H9 (cell line): Measurements from ENCODE around the gene KLRC2. TPM values are rescaled to one million over a fixed set of nuclear protein-coding genes. Genes with fewer than 3 reads are reported as not detected.
"Not testable (repeated sequence)": the region's sequence is repeated elsewhere in the genome, so short reads cannot be mapped to it uniquely, and the experiment has no call there.

Source experiments
- DNase-seq: peaks from one replicate; pipeline ENCODE4 v3.0.0-alpha.2; 2017
- H2AFZ ChIP-seq: one replicate; pipeline ENCODE4 v1.6.1; 2013; ENCODE audit warnings: mild to moderate bottlenecking, low read length, control low read depth, moderate library complexity
- H2AK5ac ChIP-seq: 2 replicates; pipeline ENCODE4 v1.6.1; 2013; ENCODE audit warnings: low read length, control low read depth, mixed read lengths; ENCODE audit not compliant: insufficient read length
- H2BK120ac ChIP-seq: one replicate; pipeline ENCODE4 v1.6.1; 2013; ENCODE audit warnings: low read depth, mild to moderate bottlenecking, low read length, control low read depth, inconsistent platforms; ENCODE audit not compliant: poor library complexity, severe bottlenecking
- H2BK12ac ChIP-seq: 2 replicates; pipeline ENCODE4 v1.6.1; 2013; ENCODE audit warnings: low read length, control low read depth, mixed read lengths, low read depth; ENCODE audit not compliant: insufficient read length
- H2BK15ac ChIP-seq: 2 replicates; pipeline ENCODE4 v1.6.1; 2013; ENCODE audit warnings: low read depth, low read length, control low read depth
- H2BK20ac ChIP-seq: one replicate; pipeline ENCODE4 v1.6.1; 2013; ENCODE audit warnings: low read depth, mild to moderate bottlenecking, low read length, control low read depth, inconsistent platforms; ENCODE audit not compliant: poor library complexity, severe bottlenecking
- H2BK5ac ChIP-seq: 2 replicates; pipeline ENCODE4 v1.6.1; 2013; ENCODE audit warnings: low read length, control low read depth, mixed read lengths; ENCODE audit not compliant: insufficient read length
- H3K14ac ChIP-seq: 2 replicates; pipeline ENCODE4 v1.6.1; 2013; ENCODE audit warnings: low read length, control low read depth; ENCODE audit not compliant: insufficient read depth
- H3K18ac ChIP-seq: 2 replicates; pipeline ENCODE4 v1.6.1; 2013; ENCODE audit warnings: low read depth, mild to moderate bottlenecking, mixed read lengths, low read length, control low read depth; ENCODE audit not compliant: insufficient read length
- H3K23ac ChIP-seq: 2 replicates; pipeline ENCODE4 v1.6.1; 2013; ENCODE audit warnings: low read length, control low read depth, mixed read lengths, low read depth; ENCODE audit not compliant: insufficient read length
- H3K23me2 ChIP-seq: 2 replicates; pipeline ENCODE4 v1.6.1; 2013; ENCODE audit warnings: low read depth, mild to moderate bottlenecking, mixed read lengths, low read length, control low read depth; ENCODE audit not compliant: insufficient read length, poor library complexity, severe bottlenecking
- H3K27ac ChIP-seq: 2 replicates; pipeline ENCODE4 v1.5.1; 2013; ENCODE audit warnings: low read length, control low read depth, mixed read lengths, low read depth; ENCODE audit not compliant: insufficient read length
- H3K27me3 ChIP-seq: 2 replicates; pipeline ENCODE4 v1.6.1; 2013; ENCODE audit warnings: low read length, control low read depth, inconsistent platforms; ENCODE audit not compliant: insufficient read depth
- H3K4ac ChIP-seq: 2 replicates; pipeline ENCODE4 v1.6.1; 2013; ENCODE audit warnings: low read depth, mild to moderate bottlenecking, control low read depth, inconsistent platforms, low read length, moderate library complexity
- H3K4me1 ChIP-seq: 2 replicates; pipeline ENCODE4 v1.6.1; 2013; ENCODE audit warnings: low read length, control low read depth, inconsistent platforms; ENCODE audit not compliant: insufficient read depth
- H3K4me2 ChIP-seq: 2 replicates; pipeline ENCODE4 v1.6.1; 2013; ENCODE audit warnings: low read length, control low read depth, mixed read lengths; ENCODE audit not compliant: insufficient read length, insufficient read depth
- H3K56ac ChIP-seq: 2 replicates; pipeline ENCODE4 v1.6.1; 2013; ENCODE audit warnings: low read depth, mild to moderate bottlenecking, mixed read lengths, low read length, control low read depth; ENCODE audit not compliant: insufficient read length
- H3K79me1 ChIP-seq: 2 replicates; pipeline ENCODE4 v1.6.1; 2013; ENCODE audit warnings: low read depth, mild to moderate bottlenecking, moderate library complexity, low read length, control low read depth, inconsistent platforms; ENCODE audit not compliant: insufficient read depth, poor library complexity, severe bottlenecking
- H3K79me2 ChIP-seq: 2 replicates; pipeline ENCODE4 v1.6.1; 2013; ENCODE audit warnings: low read length, control low read depth, inconsistent platforms; ENCODE audit not compliant: insufficient read depth
- H3K9ac ChIP-seq: 2 replicates; pipeline ENCODE4 v1.6.1; 2013; ENCODE audit warnings: low read length, control low read depth, mixed read lengths; ENCODE audit not compliant: insufficient read length; ENCODE audit errors: extremely low read depth
- H3K9me3 ChIP-seq: one replicate; pipeline ENCODE4 v1.6.1; 2013; ENCODE audit warnings: low read depth, low read length, inconsistent platforms; ENCODE audit not compliant: control insufficient read depth
- H3T11ph ChIP-seq: one replicate; pipeline ENCODE4 v1.6.1; 2013; ENCODE audit warnings: mild to moderate bottlenecking, low read length, control low read depth, inconsistent platforms
- H4K20me1 ChIP-seq: one replicate; pipeline ENCODE4 v1.6.1; 2013; ENCODE audit not compliant: control insufficient read depth, insufficient read length, insufficient read depth
- H4K5ac ChIP-seq: 2 replicates; pipeline ENCODE4 v1.6.1; 2013; ENCODE audit warnings: low read depth, mild to moderate bottlenecking, mixed read lengths, low read length, control low read depth; ENCODE audit not compliant: insufficient read length
- H4K8ac ChIP-seq: replicated peaks from 2 replicates; pipeline ENCODE4 v1.6.1; 2013; ENCODE audit warnings: low read length, control low read depth, mixed read lengths, low read depth; ENCODE audit not compliant: insufficient read length
- H4K91ac ChIP-seq: 2 replicates; pipeline ENCODE4 v1.6.1; 2013; ENCODE audit warnings: low read depth, mild to moderate bottlenecking, moderate library complexity, mixed read lengths, low read length, control low read depth; ENCODE audit not compliant: insufficient read length
- H3K27ac Mint-ChIP-seq, 3 experiments: 2 replicates in 2 of 3; 3 replicates in 1 of 3; pipeline ENCODE4 v1.8.0; 2020 to 2021; ENCODE audit warnings: mixed read lengths in 3 of 3, mild to moderate bottlenecking in 1 of 3, moderate library complexity in 1 of 3
- H3K27me3 Mint-ChIP-seq: 2 replicates; pipeline ENCODE4 v1.8.0; 2021; ENCODE audit warnings: low read depth, mild to moderate bottlenecking, moderate library complexity, mixed read lengths
- H3K36me3 Mint-ChIP-seq, 3 experiments: 2 replicates in 2 of 3; 3 replicates in 1 of 3; pipeline ENCODE4 v1.8.0; 2020 to 2021; ENCODE audit warnings: low read depth in 3 of 3, mixed read lengths in 3 of 3; ENCODE audit not compliant: insufficient read depth in 1 of 3
- H3K4me1 Mint-ChIP-seq, 2 experiments: 2 replicates each; pipeline ENCODE4 v1.8.0; 2020; ENCODE audit warnings: mixed read lengths in 2 of 2
- H3K4me3 Mint-ChIP-seq, 2 experiments: 2 replicates in 1 of 2; 3 replicates in 1 of 2; pipeline ENCODE4 v1.8.0; 2020 to 2021; ENCODE audit warnings: mild to moderate bottlenecking in 2 of 2, mixed read lengths in 2 of 2, moderate library complexity in 1 of 2
- H3K9me3 Mint-ChIP-seq, 2 experiments: 2 replicates in 1 of 2; 3 replicates in 1 of 2; pipeline ENCODE4 v1.8.0; 2020; ENCODE audit warnings: mild to moderate bottlenecking in 2 of 2, mixed read lengths in 2 of 2, moderate library complexity in 1 of 2
- WGBS: extraction: QIAGEN DNeasy Blood & Tissue Kit; methylation state at CpG from one replicate; pipeline ENCODE4 v1.1.7; 2013; ENCODE audit warnings: missing lambda C conversion rate, low lambda C conversion rate, mixed read lengths; ENCODE audit not compliant: insufficient read length; ENCODE audit errors: extremely low coverage; 5-methylcytosine and 5-hydroxymethylcytosine counted together
- total RNA-seq: library from RNA; stranded (reverse); gene quantifications from 2 replicates; pipeline ENCODE4 v1.2.1, GENCODE V29; 2021

The KLRC2 gene
- total RNA-seq, 1 experiment from 2014 or later: not detected

- H2BK15ac ChIP-seq, H3K9me3 Mint-ChIP-seq, H3K27ac ChIP-seq: not testable (repeated sequence)
Measured at GRCh38 chr12:10425938-10426337, 9.9 kb downstream of the KLRC2 start.

GRCh38 chr12:10424260-10424899, 11.4 kb downstream of the KLRC2 start:
- H2BK120ac ChIP-seq, H3K4me1 ChIP-seq, H3K23me2 ChIP-seq, H3K9me3 Mint-ChIP-seq, H3K56ac ChIP-seq, H3K4me2 ChIP-seq, H4K8ac ChIP-seq, H3K4ac ChIP-seq, H2AFZ ChIP-seq, H2BK5ac ChIP-seq, DNase-seq, H3K4me3 Mint-ChIP-seq, H4K20me1 ChIP-seq, H3K9me3 ChIP-seq, H2AK5ac ChIP-seq, H3K36me3 Mint-ChIP-seq, H2BK12ac ChIP-seq, H3K79me1 ChIP-seq, H2BK20ac ChIP-seq, H2BK15ac ChIP-seq, H4K91ac ChIP-seq, H3K4me1 Mint-ChIP-seq, H3K14ac ChIP-seq, H3K18ac ChIP-seq, H3T11ph ChIP-seq, H3K23ac ChIP-seq, H4K5ac ChIP-seq, H3K9ac ChIP-seq, H3K27me3 Mint-ChIP-seq, H3K27ac Mint-ChIP-seq, H3K27ac ChIP-seq, H3K27me3 ChIP-seq, H3K79me2 ChIP-seq: not testable (repeated sequence)
- WGBS: no CpG with 5 or more reads among the region's 1 CpG

More at GRCh38 chr12:10425938-10426337, 9.9 kb downstream of the KLRC2 start:
- H4K5ac ChIP-seq, H3K4me2 ChIP-seq, H3K27me3 Mint-ChIP-seq, H4K91ac ChIP-seq, H4K8ac ChIP-seq, H3K9ac ChIP-seq, H3K23me2 ChIP-seq, H3K79me1 ChIP-seq, H3K4me1 ChIP-seq, H2BK120ac ChIP-seq, H3K56ac ChIP-seq, H3K79me2 ChIP-seq, H3K27ac Mint-ChIP-seq, H3K9me3 ChIP-seq, H3K23ac ChIP-seq, H2BK20ac ChIP-seq, H3K27me3 ChIP-seq, H2BK5ac ChIP-seq, H3K14ac ChIP-seq, H2BK12ac ChIP-seq, H4K20me1 ChIP-seq, H3T11ph ChIP-seq, H3K36me3 Mint-ChIP-seq, DNase-seq, H3K4me1 Mint-ChIP-seq, H2AK5ac ChIP-seq, H3K4ac ChIP-seq, H3K4me3 Mint-ChIP-seq, H3K18ac ChIP-seq, H2AFZ ChIP-seq: not testable (repeated sequence)
- no CpG with 5 or more reads among the region's 8 CpGs for WGBS
